Cardiac muscle cell (in vitro differentiated cells and primary cell): Measurements from ENCODE around the gene PTPRM. TPM values are rescaled to one million over a fixed set of nuclear protein-coding genes. Genes with fewer than 3 reads are reported as not detected.
A peak's percentile ranks its signal among the peaks of the same experiment; 100 is the strongest.

ENCODE experiments used
- DNase-seq, 2 donors: peaks; one replicate each; pipeline versions ENCODE4 v3.0.0 to v3.0.0-alpha.2; 2010 to 2017; ENCODE audit warnings: low read depth in 1 of 2, low spot score in 1 of 2
- H3K27ac ChIP-seq: fragments of 200-600 bp; sonication (generic); 2 replicates; pipeline ENCODE4 v1.5.1; 2016
- H3K27me3 ChIP-seq: fragments of 200-600 bp; sonication (generic); 2 replicates; pipeline ENCODE4 v1.6.0; 2016; ENCODE audit warnings: control low read depth
- H3K36me3 ChIP-seq: fragments of 200-600 bp; sonication (generic); 2 replicates; pipeline ENCODE4 v1.5.1; 2016; ENCODE audit warnings: control low read depth
- H3K4me1 ChIP-seq: fragments of 200-600 bp; sonication (generic); 2 replicates; pipeline ENCODE4 v1.8.1; 2017; ENCODE audit warnings: low read depth, mild to moderate bottlenecking, mixed run types
- H3K4me3 ChIP-seq: fragments of 200-600 bp; sonication (generic); 2 replicates; pipeline ENCODE4 v1.5.1; 2016; ENCODE audit warnings: mild to moderate bottlenecking
- H3K9me3 ChIP-seq: fragments of 200-600 bp; sonication (generic); 2 replicates; pipeline ENCODE4 v1.5.1; 2017; ENCODE audit warnings: low read depth, mild to moderate bottlenecking, control low read depth
- polyA plus RNA-seq: library from polyadenylated mRNA; unstranded; fragments of >200 nt; fragmentation: Nextera tagmentation; extraction: Ambion mirVana; gene quantifications from 2 replicates; pipeline ENCODE4 v1.2.1, GENCODE V29; 2016
- total RNA-seq: library from RNA; depleted of rRNA; stranded (reverse); fragments of >200 nt; gene quantifications from 2 replicates; pipeline ENCODE4 v1.2.3, GENCODE V29; 2016
- TF ChIP-seq, protein P1 (sequence below): IDR thresholded peaks from 2 replicates; pipeline ENCODE4 v1.5.1; 2012; ENCODE audit warnings: low read depth, mild to moderate bottlenecking, low read length

Gene PTPRM
- total and polyA plus RNA-seq, 2 experiments from 2014 or later, result 26.5 to 48.8 TPM

DNA sequence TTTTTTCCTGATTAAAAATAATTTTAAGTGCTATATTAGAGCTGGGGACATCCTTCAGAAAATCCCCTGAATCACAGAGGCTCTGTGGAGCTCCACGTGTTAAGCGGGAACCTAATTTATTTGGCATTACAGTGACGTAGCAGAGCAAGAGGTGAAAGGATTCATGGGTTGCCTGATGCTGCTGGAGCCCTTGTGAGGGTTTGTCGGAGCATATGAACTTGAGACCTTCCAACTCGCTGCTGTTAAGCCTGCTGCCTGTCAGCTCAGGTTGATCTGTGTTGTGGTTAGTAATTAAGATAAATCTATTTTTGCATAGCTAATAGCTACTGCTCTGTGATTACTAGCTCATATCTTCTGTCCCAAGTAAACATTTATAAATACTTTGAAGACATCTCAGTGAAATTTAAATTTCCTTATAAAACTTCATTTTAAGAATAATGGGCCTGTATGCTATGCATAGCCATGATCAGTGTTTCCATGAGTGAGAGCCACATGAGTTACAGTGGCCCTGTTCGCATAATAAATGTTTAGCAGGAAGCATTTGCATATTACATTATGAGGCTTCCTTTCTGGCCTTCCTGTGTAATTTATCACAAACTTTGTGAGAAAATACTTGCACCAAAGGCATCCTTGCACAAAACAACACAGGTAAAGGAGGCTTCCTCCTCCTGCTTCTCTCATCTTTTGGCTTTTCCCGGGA lies 438.9 kb downstream of the PTPRM start:
- H3K4me1 ChIP-seq, result peaks cover 12% of the 10 kb centered on the region

DNA sequence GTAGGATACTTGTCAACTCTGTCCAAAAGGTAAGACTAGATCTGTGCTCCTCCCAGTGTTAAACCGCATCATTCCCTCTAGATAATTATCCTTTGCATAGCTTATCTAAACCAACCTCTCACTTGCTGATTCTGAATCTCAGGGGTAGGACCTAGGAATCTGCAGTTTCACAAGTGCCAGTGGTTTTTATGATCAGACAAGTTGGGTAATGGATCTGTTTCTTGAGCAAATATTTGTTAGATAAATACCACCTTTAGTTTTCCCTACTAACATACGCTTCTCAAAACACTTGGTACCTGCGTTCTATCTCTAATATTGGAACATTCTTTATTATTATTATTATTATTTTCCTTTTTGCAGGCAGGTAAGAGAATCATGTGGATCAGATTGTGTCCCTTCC lies 439.9 kb downstream of the PTPRM start:
- H3K36me3 ChIP-seq, result no peaks in the 10 kb centered on the region
- H3K27ac ChIP-seq, result no peak overlapping the region
- H3K27me3 ChIP-seq, result no peaks in the 10 kb centered on the region
- H3K4me3 ChIP-seq, result no peak overlapping the region
- H3K9me3 ChIP-seq, result no peaks in the 10 kb centered on the region
- H3K4me1 ChIP-seq, result peaks cover 12% of the 10 kb centered on the region
- no peak for DNase-seq
- TF ChIP-seq, protein P1, sequence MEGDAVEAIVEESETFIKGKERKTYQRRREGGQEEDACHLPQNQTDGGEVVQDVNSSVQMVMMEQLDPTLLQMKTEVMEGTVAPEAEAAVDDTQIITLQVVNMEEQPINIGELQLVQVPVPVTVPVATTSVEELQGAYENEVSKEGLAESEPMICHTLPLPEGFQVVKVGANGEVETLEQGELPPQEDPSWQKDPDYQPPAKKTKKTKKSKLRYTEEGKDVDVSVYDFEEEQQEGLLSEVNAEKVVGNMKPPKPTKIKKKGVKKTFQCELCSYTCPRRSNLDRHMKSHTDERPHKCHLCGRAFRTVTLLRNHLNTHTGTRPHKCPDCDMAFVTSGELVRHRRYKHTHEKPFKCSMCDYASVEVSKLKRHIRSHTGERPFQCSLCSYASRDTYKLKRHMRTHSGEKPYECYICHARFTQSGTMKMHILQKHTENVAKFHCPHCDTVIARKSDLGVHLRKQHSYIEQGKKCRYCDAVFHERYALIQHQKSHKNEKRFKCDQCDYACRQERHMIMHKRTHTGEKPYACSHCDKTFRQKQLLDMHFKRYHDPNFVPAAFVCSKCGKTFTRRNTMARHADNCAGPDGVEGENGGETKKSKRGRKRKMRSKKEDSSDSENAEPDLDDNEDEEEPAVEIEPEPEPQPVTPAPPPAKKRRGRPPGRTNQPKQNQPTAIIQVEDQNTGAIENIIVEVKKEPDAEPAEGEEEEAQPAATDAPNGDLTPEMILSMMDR, result no peak

More for the DNA sequence above, 438.9 kb downstream of the PTPRM start:
- TF ChIP-seq, protein P1, result no peak
- no peak overlapping the region for H3K4me3 ChIP-seq
- H3K27ac ChIP-seq, result no peak overlapping the region
- no peaks in the 10 kb centered on the region for H3K36me3 ChIP-seq
- no peaks in the 10 kb centered on the region for H3K9me3 ChIP-seq
- H3K27me3 ChIP-seq, result no peaks in the 10 kb centered on the region
- DNase-seq, result peak in 1 of 2 donors; percentile 20

DNA sequence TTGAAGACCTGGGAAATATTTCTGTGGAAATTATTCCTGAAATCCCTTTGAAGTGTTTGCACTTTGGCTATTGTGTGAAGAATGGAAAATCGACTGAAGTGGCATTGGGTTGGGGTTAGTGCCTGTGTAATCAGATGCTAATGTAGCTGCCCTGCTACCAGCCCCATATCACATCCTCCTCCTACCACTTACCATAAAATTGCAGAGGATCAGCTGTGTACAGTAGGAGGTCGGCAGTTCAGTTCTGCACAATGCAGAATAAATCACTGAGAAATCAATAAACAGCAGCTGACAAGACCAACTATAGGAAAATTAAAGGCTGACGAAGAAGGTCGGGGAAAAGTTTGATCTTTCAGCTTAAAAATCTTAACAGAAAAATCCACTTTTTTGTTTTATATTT lies 440.9 kb downstream of the PTPRM start:
- H3K4me3 ChIP-seq, result no peak overlapping the region
- no peaks in the 10 kb centered on the region for H3K9me3 ChIP-seq
- TF ChIP-seq, protein P1, result no peak
- H3K27me3 ChIP-seq, result no peaks in the 10 kb centered on the region
- no peak overlapping the region for H3K27ac ChIP-seq
- DNase-seq, result no peak
- H3K4me1 ChIP-seq, result peaks cover 12% of the 10 kb centered on the region
- H3K36me3 ChIP-seq, result no peaks in the 10 kb centered on the region

DNA sequence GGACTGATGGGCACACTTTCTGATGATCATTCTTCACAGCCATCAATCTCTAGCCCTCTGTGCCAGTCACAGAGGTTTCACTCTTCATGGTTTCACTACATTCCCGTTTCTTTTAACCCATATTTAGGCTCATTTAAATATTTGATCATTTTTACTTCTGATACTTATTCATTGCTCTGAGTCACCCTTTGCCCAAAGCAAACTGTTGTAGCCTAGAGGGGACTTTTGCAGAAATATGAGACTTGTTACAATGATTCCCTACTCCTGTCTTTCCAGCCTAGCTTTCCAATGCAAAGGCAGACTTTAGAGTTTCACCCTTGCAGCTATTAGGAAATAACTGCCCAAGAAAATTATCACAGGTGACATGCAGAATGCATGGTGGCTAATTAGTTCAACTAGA lies 444.2 kb downstream of the PTPRM start:
- Histone ChIP-seq H3K36me3 (no peaks in the 10 kb centered on the region), H3K4me3 (no peak overlapping the region)
- TF ChIP-seq, protein P1, result no peak

DNA sequence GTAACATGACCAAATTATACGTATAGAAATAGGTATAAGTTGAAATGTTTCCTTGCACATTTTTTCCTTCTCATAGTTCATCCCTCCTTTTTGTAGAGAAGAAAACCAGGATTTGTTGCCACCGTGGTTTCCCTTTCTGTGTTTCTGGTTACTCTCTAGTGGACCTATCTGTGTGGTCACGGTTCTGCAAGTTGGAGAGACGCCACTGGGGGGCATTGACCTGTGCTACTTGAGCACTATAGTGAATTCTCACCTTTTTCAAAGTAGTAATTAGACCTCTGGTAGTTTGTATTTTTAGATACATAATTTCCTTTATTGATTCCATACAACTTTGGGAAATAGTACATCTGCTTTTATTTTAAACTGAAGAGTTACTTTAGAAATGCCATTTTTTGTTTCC lies 444.8 kb downstream of the PTPRM start:
- Histone ChIP-seq H3K27ac (no peak overlapping the region), H3K9me3 (no peaks in the 10 kb centered on the region), H3K27me3 (no peaks in the 10 kb centered on the region), H3K4me3 (no peak overlapping the region), H3K4me1 (no peaks in the 10 kb centered on the region), H3K36me3 (no peaks in the 10 kb centered on the region)
- TF ChIP-seq, protein P1, result no peak
- no peak for DNase-seq

More for the DNA sequence above, 444.2 kb downstream of the PTPRM start:
- DNase-seq, result no peak
- no peak overlapping the region for H3K27ac ChIP-seq
- H3K27me3 ChIP-seq, result no peaks in the 10 kb centered on the region
- H3K9me3 ChIP-seq, result no peaks in the 10 kb centered on the region
- no peaks in the 10 kb centered on the region for H3K4me1 ChIP-seq
